Measurements from ENCODE around the gene PDK2.

The PDK2 gene

GRCh38 chr17:50135316-50136095, 40.4 kb downstream of the PDK2 start:
- DNase-seq (ENCODE audit: low read depth in 2 of 2) = no peak

GRCh38 chr17:50136096-50136687, 41.0 kb downstream of the PDK2 start:
- DNase-seq (ENCODE audit: low read depth in 2 of 2) = no peak

GRCh38 chr17:50137042-50137441, 41.9 kb downstream of the PDK2 start:
- DNase-seq (ENCODE audit: low read depth in 2 of 2) = no peak

GRCh38 chr17:50139185-50139783, 44.1 kb downstream of the PDK2 start:
- DNase-seq (ENCODE audit: low read depth in 2 of 2) = no peak

GRCh38 chr17:50139950-50140885, 45.1 kb downstream of the PDK2 start:
- peak; percentile 67 to 68 for DNase-seq (ENCODE audit: low read depth in 2 of 2)

- DNase-seq (ENCODE audit: low read depth in 2 of 2) = no peak
These were observed 46.0 kb downstream of the PDK2 start for GRCh38 chr17:50141026-50141744.

GRCh38 chr17:50141745-50142110, 46.6 kb downstream of the PDK2 start:
- DNase-seq (ENCODE audit: low read depth in 2 of 2) = no peak

- DNase-seq (ENCODE audit: low read depth in 2 of 2) = no peak
These were observed 48.5 kb downstream of the PDK2 start for GRCh38 chr17:50143461-50144176.

GRCh38 chr17:50144355-50144754, 49.2 kb downstream of the PDK2 start:
- no peak for DNase-seq (ENCODE audit: low read depth in 2 of 2)

GRCh38 chr17:50144845-50145531, 49.8 kb downstream of the PDK2 start:
- no peak for DNase-seq (ENCODE audit: low read depth in 2 of 2)

- DNase-seq (ENCODE audit: low read depth in 2 of 2) = no peak
These were observed 50.5 kb downstream of the PDK2 start for GRCh38 chr17:50145532-50146229.

- no peak for DNase-seq (ENCODE audit: low read depth in 2 of 2)
These were observed 51.2 kb downstream of the PDK2 start for GRCh38 chr17:50146230-50146926.

- no peak for DNase-seq (ENCODE audit: low read depth in 2 of 2)
These were observed 51.9 kb downstream of the PDK2 start for GRCh38 chr17:50146927-50147665.

GRCh38 chr17:50147841-50148225, 52.7 kb downstream of the PDK2 start:
- no peak for DNase-seq (ENCODE audit: low read depth in 2 of 2)

GRCh38 chr17:50148226-50149090, 53.3 kb downstream of the PDK2 start:
- peak; percentile 87 to 89 for DNase-seq (ENCODE audit: low read depth in 2 of 2)

GRCh38 chr17:50149091-50149416, 53.9 kb downstream of the PDK2 start:
- no peak for DNase-seq (ENCODE audit: low read depth in 2 of 2)
